Natural killer cell treated with Interleukin-12 subunit alpha and Interleukin-12 subunit beta and Interleukin-15 and Interleukin-18, amount 100 ng/mL, for 72 hours (primary cell): Measurements from ENCODE around the gene PRPH. TPM values are rescaled to one million over a fixed set of nuclear protein-coding genes. Genes with fewer than 3 reads are reported as not detected.

ENCODE experiments used
- ATAC-seq, 2 donors: fragments of 150-1000 bp; cut with Tn5 transposase in 1 of 2; sonication (Bioruptor Pico), chemical (Tn5 transposase) in 1 of 2; 2 replicates each; pipeline ENCODE4 v1.10.0; 2021
- DNase-seq: peaks from one replicate; pipeline ENCODE4 v3.0.0; 2022; ENCODE audit warnings: low spot score
- H3K27ac Mint-ChIP-seq, 2 donors: 1 replicate in 1 of 2; 2 replicates in 1 of 2; pipeline ENCODE4 v1.8.0; 2022; ENCODE audit warnings: mixed read lengths in 2 of 2, mild to moderate bottlenecking in 1 of 2, moderate library complexity in 1 of 2
- H3K27me3 Mint-ChIP-seq, 2 donors: 1 replicate in 1 of 2; 2 replicates in 1 of 2; pipeline ENCODE4 v1.8.0; 2022; ENCODE audit warnings: mixed read lengths in 2 of 2
- H3K36me3 Mint-ChIP-seq: one replicate; pipeline ENCODE4 v1.8.0; 2022; ENCODE audit warnings: mixed read lengths
- H3K4me1 Mint-ChIP-seq, 2 donors: 1 replicate in 1 of 2; 2 replicates in 1 of 2; pipeline ENCODE4 v1.8.0; 2022; ENCODE audit warnings: low read depth in 2 of 2, mixed read lengths in 2 of 2, mild to moderate bottlenecking in 1 of 2
- H3K4me3 Mint-ChIP-seq: one replicate; pipeline ENCODE4 v1.8.0; 2022; ENCODE audit warnings: mixed read lengths
- H3K9me3 Mint-ChIP-seq: 2 replicates; pipeline ENCODE4 v1.8.0; 2022; ENCODE audit warnings: mixed read lengths
- total RNA-seq, 2 donors: library from RNA; stranded (reverse); gene quantifications; one replicate each; pipeline ENCODE4 v1.2.3, GENCODE V29; 2022

PRPH gene
- total RNA-seq, 2 donors from 2014 or later: not detected

GRCh38 chr12:49345051-49345824, 50.3 kb downstream of the PRPH start:
- peaks cover 21 to 50% of the 10 kb centered on the region in 2 donors for H3K27me3 Mint-ChIP-seq
- H3K4me1 Mint-ChIP-seq: peaks cover 25 to 29% of the 10 kb centered on the region in 2 donors
- ATAC-seq: no peak

DNA sequence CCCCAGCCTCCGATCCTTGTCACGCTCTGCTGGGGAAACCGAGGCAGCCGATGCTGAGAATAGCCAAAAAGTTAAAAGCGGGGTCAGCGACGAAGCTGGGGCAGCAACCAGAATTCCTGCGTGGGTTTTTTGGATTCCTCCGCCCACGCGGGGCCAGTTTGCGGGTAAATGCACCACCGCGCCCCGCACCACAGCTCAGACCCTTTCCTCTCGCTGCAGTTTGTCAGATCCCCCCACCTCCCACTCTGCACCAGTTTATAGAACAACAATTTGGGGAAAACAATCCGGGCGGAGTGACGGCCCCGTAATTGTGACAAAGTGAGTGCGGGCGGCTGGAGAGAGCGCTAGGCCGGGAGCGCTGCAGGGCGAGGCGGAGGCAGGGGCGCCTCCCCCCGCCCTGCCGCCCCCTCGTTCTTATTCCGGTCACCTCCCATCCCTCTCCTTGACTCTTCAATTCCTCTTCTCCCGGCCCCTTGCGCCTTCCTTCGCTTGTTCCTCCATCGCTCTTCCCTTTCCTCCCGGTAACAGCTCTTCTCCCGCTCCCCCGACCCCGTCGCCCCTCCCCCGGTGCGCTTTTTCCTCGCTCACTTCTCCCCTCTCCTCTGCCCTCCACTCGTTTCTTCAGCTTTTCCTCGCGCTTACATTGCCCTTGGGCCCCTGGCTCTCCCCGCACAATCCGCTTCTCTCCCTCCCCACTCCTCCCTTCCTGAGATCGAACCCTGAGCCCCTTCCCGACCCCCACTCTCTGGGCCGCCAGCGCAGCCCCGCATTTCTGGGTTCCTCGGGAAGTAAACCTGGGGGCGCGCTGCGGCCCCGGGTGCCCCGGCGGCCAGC, 51.1 kb downstream of the PRPH start:
- Mint-ChIP-seq H3K27ac (no peak overlapping the region), H3K27me3 (peaks cover 18 to 49% of the 10 kb centered on the region in 2 donors), H3K4me3 (peak overlapping the region; percentile 81), H3K9me3 (no peaks in the 10 kb centered on the region), H3K4me1 (peaks cover 25 to 29% of the 10 kb centered on the region in 2 donors), H3K36me3 (no peaks in the 10 kb centered on the region)
- no peak for DNase-seq
- ATAC-seq: no peak

More at GRCh38 chr12:49345051-49345824, 50.3 kb downstream of the PRPH start:
- H3K27ac Mint-ChIP-seq: no peak overlapping the region
- no peaks in the 10 kb centered on the region for H3K9me3 Mint-ChIP-seq
- H3K4me3 Mint-ChIP-seq: peak overlapping the region; percentile 81
- DNase-seq: no peak
- H3K36me3 Mint-ChIP-seq: no peaks in the 10 kb centered on the region

DNA sequence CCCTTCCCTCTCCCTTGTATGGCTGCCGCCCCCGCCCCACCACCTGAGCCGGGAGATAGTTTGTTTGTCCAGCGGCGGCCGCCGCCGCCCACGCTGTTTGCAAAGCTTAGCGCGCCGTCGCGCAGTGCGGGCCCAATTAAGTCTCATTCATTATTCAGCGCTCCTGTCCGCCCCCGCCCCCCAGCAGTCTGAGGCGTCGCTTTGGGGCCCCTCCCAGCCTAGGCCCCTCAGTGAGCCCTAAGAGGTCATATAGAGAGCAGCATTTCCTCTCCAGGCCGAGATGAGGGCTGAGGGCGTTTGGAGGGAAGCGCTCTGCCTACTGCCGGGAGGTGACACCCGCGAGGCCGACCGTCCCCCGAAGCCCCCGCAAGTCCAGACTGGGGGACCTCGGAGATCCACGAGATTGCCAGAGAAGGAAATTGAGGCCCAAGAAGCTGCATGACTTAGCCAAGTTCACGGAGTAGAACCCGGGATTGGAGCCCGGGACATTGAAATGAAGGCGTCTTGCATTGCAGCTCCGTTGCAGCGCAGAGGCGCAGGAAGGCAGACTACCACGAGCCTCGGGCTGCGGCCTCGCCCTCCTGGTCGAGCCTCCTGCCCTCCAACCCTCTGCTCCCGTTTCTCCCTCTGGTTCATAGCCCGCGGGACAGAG, 51.8 kb downstream of the PRPH start, which contains the start of gene DNAJC22:
DNAJC22 (plus strand) TSS at position 230 of the 652 bp plus-strand sequence. CDS start 1,985 bp downstream, outside the sequence.
- DNase-seq (peak; percentile 66), ATAC-seq (no peak)
- no peak within 1 kb of the TSS for H3K27ac Mint-ChIP-seq
- no peaks in the 10 kb centered on the region for H3K9me3 Mint-ChIP-seq
- H3K36me3 Mint-ChIP-seq: no peaks in the 10 kb centered on the region
- H3K27me3 Mint-ChIP-seq: peaks cover 18 to 50% of the 10 kb centered on the region in 2 donors
- H3K4me1 Mint-ChIP-seq: peaks cover 25 to 29% of the 10 kb centered on the region in 2 donors
- H3K4me3 Mint-ChIP-seq: peak within 1 kb of the TSS; percentile 81

DNA sequence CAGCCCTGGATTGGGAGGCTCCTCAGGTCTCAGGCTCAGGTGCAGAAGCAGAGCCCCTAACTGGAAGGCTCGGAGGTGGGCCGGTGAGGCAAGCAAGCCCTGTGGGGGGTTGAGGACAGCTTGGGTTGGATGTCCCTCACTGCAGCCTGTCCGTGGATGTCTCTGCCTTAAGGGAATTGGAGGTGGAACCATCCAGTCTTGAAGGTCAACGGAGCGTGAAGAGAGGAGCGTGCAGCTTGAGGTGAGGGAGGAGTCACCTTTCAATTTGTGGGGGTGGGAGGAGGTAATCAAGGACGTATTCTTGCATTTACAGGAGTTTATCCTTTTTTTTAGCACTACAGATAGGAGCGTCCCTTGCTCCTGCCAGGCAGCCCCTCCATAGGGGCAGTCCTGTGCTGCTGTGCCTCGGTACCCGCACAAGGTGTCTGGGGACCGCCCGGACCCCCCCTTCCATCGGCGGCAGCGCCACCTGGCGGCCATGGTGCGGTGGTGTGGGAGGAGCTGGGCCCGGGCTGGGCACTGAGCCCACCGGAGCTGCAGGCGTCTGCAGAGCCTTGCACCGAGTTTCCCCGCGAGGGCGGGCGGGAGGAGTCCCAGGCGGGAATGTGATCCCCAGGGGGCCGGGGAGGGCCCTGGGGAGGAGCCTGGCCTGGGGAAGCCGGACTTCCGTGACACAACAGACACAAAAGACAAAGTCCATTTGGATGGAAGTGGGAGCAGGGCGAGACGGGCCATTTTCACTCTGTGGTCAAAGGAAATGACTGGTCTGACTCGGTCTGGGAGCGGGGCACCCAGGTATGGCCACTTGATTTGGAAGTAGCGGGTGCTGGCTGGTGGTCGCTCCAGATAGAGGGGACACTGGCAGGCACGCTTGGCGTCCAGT, 52.6 kb downstream of the PRPH start:
- Mint-ChIP-seq H3K36me3 (no peaks in the 10 kb centered on the region), H3K9me3 (no peaks in the 10 kb centered on the region), H3K4me1 (peaks cover 25 to 29% of the 10 kb centered on the region in 2 donors)

More for the DNA sequence above, 52.6 kb downstream of the PRPH start:
- ATAC-seq: peak; percentile 80 to 87
- peak; percentile 81 for DNase-seq
- Mint-ChIP-seq H3K27ac (no peak overlapping the region), H3K27me3 (peaks cover 19 to 52% of the 10 kb centered on the region in 2 donors), H3K4me3 (peak overlapping the region; percentile 81)

Other genes with a start within 250 kb of the PRPH start
- gene KMT2D, start 234.4 kb upstream of the PRPH start, total RNA-seq: 100 to 1,000 TPM; 120 to 199 TPM
- gene RHEBL1, start 225.2 kb upstream of the PRPH start, total RNA-seq: 10 to 100 TPM; 21.9 to 28.9 TPM
- gene DHH, start 200.3 kb upstream of the PRPH start, total RNA-seq: under 1 TPM; 0.24 to 0.31 TPM
- 10 to 100 TPM; 55.4 to 74.9 TPM for gene LMBR1L, start 184.3 kb upstream of the PRPH start, total RNA-seq
- gene TUBA1B, start 163.8 kb upstream of the PRPH start, total RNA-seq: 1,000 to 10,000 TPM; 1,825 to 2,159 TPM
- 10 to 100 TPM; 30.8 to 53.5 TPM for gene TUBA1A, start 106.1 kb upstream of the PRPH start, total RNA-seq
- gene TUBA1C, start 30.1 kb upstream of the PRPH start, total RNA-seq: 100 to 1,000 TPM; 260 to 358 TPM
- 100 to 1,000 TPM in 1 of 2 donors, 10 to 100 TPM in 1; 37.4 to 103 TPM for gene TROAP, start 28.1 kb downstream of the PRPH start, total RNA-seq
- not detected for gene C1QL4, start 42.0 kb downstream of the PRPH start, total RNA-seq
- gene DNAJC22, start 51.7 kb downstream of the PRPH start, total RNA-seq: not detected
- 10 to 100 TPM; 13.7 to 21.1 TPM for gene SPATS2, start 72.3 kb downstream of the PRPH start, total RNA-seq
- gene KCNH3, start 243.9 kb downstream of the PRPH start, total RNA-seq: under 1 TPM; 0.50 to 0.70 TPM